GM12878 (cell line): ENCODE data around the gene MYO1E. TPM values are rescaled to one million over a fixed set of nuclear protein-coding genes. Genes with fewer than 3 reads are reported as not detected.

Experiments used
- ATAC-seq: fragments of 200-7000 bp; cut with Tn5 transposase; 3 replicates; pipeline ENCODE4 v1.9.1; 2020; ENCODE audit warnings: mild to moderate bottlenecking, moderate library complexity
- BruUV-seq: library from RNA; stranded (reverse); fragments of 400-500 nt; replicated peaks from 2 replicates; lab custom pipeline; 2021; lab: Mats Ljungman, UMichigan
- CTCF ChIA-PET: fragments of 300-600 bp; sonication (Branson Sonifier 250); formaldehyde crosslinking; extraction: SDS; loops from one replicate; lab custom pipeline; 2021; ENCODE audit warnings: inconsistent platforms; lab: Yijun Ruan, JAX
- POLR2A ChIA-PET: fragments of 350-600 bp; formaldehyde crosslinking; extraction: SDS; loops from one replicate; lab custom pipeline; 2021; ENCODE audit warnings: inconsistent platforms; lab: Charles Lee
- RAD21 ChIA-PET: fragments of 300-600 bp; sonication (Branson Sonifier 250); formaldehyde crosslinking; loops from one replicate; lab custom pipeline; 2023; ENCODE audit warnings: antibody characterized with exemption; ENCODE audit not compliant: unreplicated experiment; lab: Charles Lee
- SMC1A ChIA-PET: fragments of 300-600 bp; sonication (Branson Sonifier 250); formaldehyde crosslinking; loops from one replicate; lab custom pipeline; 2023; ENCODE audit not compliant: unreplicated experiment, uncharacterized antibody; lab: Charles Lee
- DNase-seq: peaks from one replicate; pipeline ENCODE4 v3.0.0-alpha.2; 2011; ENCODE audit warnings: low read depth, low spot score
- FAIRE-seq: peaks from 3 replicates; lab custom pipeline; 2011; peaks lifted over from hg19 to GRCh38; lab: Jason Lieb, UNC
- H2AFZ ChIP-seq: 2 replicates; pipeline ENCODE4 v1.6.0; 2011; ENCODE audit warnings: low read depth, low read length, control low read depth; ENCODE audit not compliant: control insufficient read depth
- H3K27ac ChIP-seq: 2 replicates; pipeline ENCODE4 v1.5.1; 2011; ENCODE audit warnings: control low read depth; ENCODE audit not compliant: control insufficient read depth, insufficient read depth
- H3K27me3 ChIP-seq, 2 experiments: replicated peaks in 1 of 2; 2 replicates each; pipeline versions ENCODE4 v1.6.0 to v1.6.1; 2011; ENCODE audit warnings: low read length in 1 of 2; ENCODE audit not compliant: control insufficient read depth in 2 of 2, insufficient read depth in 2 of 2
- H3K36me3 ChIP-seq, 2 experiments: 2 replicates each; pipeline ENCODE4 v1.5.1; 2011; ENCODE audit warnings: low read length in 1 of 2; ENCODE audit not compliant: control insufficient read depth in 2 of 2, insufficient read depth in 2 of 2
- H3K4me1 ChIP-seq: 2 replicates; pipeline ENCODE4 v1.6.1; 2011; ENCODE audit warnings: mild to moderate bottlenecking, low read length, moderate library complexity, mixed read lengths; ENCODE audit not compliant: control insufficient read depth, insufficient read depth
- H3K4me2 ChIP-seq: 2 replicates; pipeline ENCODE4 v1.6.0; 2011; ENCODE audit warnings: control low read depth; ENCODE audit not compliant: control insufficient read depth, insufficient read depth
- H3K4me3 ChIP-seq: fragments of 200-600 bp; sonication (generic); 2 replicates; pipeline ENCODE4 v1.5.1; 2016
- H3K79me2 ChIP-seq: 2 replicates; pipeline ENCODE4 v1.6.0; 2011; ENCODE audit warnings: low read length; ENCODE audit not compliant: control insufficient read depth, insufficient read depth
- H3K9ac ChIP-seq: 2 replicates; pipeline ENCODE4 v1.8.0; 2011; ENCODE audit warnings: low read length, control low read depth, mixed read lengths; ENCODE audit not compliant: control insufficient read depth, insufficient read depth
- H3K9me3 ChIP-seq: replicated peaks from 3 replicates; pipeline ENCODE4 v1.5.1; 2011; ENCODE audit warnings: mild to moderate bottlenecking, low read length; ENCODE audit not compliant: control insufficient read depth, insufficient read depth
- H4K20me1 ChIP-seq: 2 replicates; pipeline ENCODE4 v1.6.0; 2011; ENCODE audit not compliant: control insufficient read depth, insufficient read depth
- BCL3 ChIP-seq: IDR thresholded peaks from 2 replicates; pipeline ENCODE4 v1.6.1; 2011; ENCODE audit warnings: borderline replicate concordance, low read depth, mild to moderate bottlenecking, moderate library complexity, low read length; ENCODE audit not compliant: insufficient read depth, poor library complexity, severe bottlenecking
- CHD1 ChIP-seq: IDR thresholded peaks from 2 replicates; pipeline ENCODE4 v1.6.1; 2012; ENCODE audit warnings: low read depth, low read length, improper control_type of control experiment
- CTCF ChIP-seq, 3 experiments: IDR thresholded peaks in 2 of 3; conservative IDR thresholded peaks in 1 of 3; 2 replicates each; pipeline ENCODE4 v1.5.1; 2011; ENCODE audit warnings: low read depth in 3 of 3, low read length in 3 of 3, mild to moderate bottlenecking in 3 of 3, control low read depth in 2 of 3, moderate library complexity in 2 of 3, inconsistent platforms in 1 of 3, mixed read lengths in 1 of 3; ENCODE audit not compliant: control insufficient read depth in 2 of 3, insufficient read depth in 1 of 3; ENCODE audit errors: extremely low read depth in 1 of 3
- FOXK2 ChIP-seq: fragments of 450-650 bp; IDR thresholded peaks from 2 replicates; pipeline ENCODE4 v1.6.1; 2017; ENCODE audit warnings: mild to moderate bottlenecking, moderate library complexity
- NR2C1 ChIP-seq: fragments of 450-650 bp; IDR thresholded peaks from 2 replicates; pipeline ENCODE4 v1.6.1; 2017; ENCODE audit warnings: antibody characterized with exemption, mild to moderate bottlenecking, moderate library complexity
- PAX5 ChIP-seq: IDR thresholded peaks from 2 replicates; pipeline ENCODE4 v1.6.1; 2011; ENCODE audit warnings: low read depth, low read length, borderline replicate concordance
- PAX8 ChIP-seq: fragments of 450-650 bp; IDR thresholded peaks from 2 replicates; pipeline ENCODE4 v1.6.1; 2017; ENCODE audit warnings: mild to moderate bottlenecking, moderate library complexity
- PBX3 ChIP-seq: IDR thresholded peaks from 2 replicates; pipeline ENCODE4 v1.6.1; 2011; ENCODE audit warnings: mild to moderate bottlenecking, low read depth, low read length, moderate library complexity; ENCODE audit not compliant: insufficient replicate concordance
- RBBP5 ChIP-seq: fragments of 200-600 bp; sonication (generic); conservative IDR thresholded peaks from 2 replicates; pipeline ENCODE4 v1.6.1; 2016
- SKIL ChIP-seq: fragments of 450-650 bp; IDR thresholded peaks from 2 replicates; pipeline ENCODE4 v1.6.1; 2017; ENCODE audit warnings: mild to moderate bottlenecking, low read depth, inconsistent platforms; ENCODE audit not compliant: poor library complexity, severe bottlenecking
- STAT1 ChIP-seq: fragments of 450-650 bp; conservative IDR thresholded peaks from 2 replicates; pipeline ENCODE4 v1.6.1; 2014; ENCODE audit warnings: antibody characterized with exemption, mild to moderate bottlenecking
- TCF3 ChIP-seq: IDR thresholded peaks from 2 replicates; pipeline ENCODE4 v1.6.1; 2012; ENCODE audit warnings: low read depth, mild to moderate bottlenecking, low read length, borderline replicate concordance; ENCODE audit not compliant: insufficient read depth
- ZBTB40 ChIP-seq: fragments of 450-650 bp; IDR thresholded peaks from 2 replicates; pipeline ENCODE4 v1.6.1; 2016; ENCODE audit warnings: mild to moderate bottlenecking, moderate library complexity, borderline replicate concordance
- WGBS: methylation state at CpG from one replicate; pipeline ENCODE4 v1.1.6; 2016; ENCODE audit warnings: low lambda C conversion rate; ENCODE audit not compliant: insufficient replicate concordance, insufficient coverage; ENCODE audit errors: missing lambda C conversion rate; 5-methylcytosine and 5-hydroxymethylcytosine counted together
- in situ Hi-C: fragments of 300-500 bp; cut with MboI; formaldehyde crosslinking; loops from 9 replicates; pipeline ENCODE4 v1.14.3; 2018; ENCODE audit warnings: mixed read lengths
- intact Hi-C: fragments of 100-400 bp; cut with micrococcal nuclease; formaldehyde crosslinking; loops from one replicate; pipeline ENCODE4 v1.14.2; 2022; ENCODE audit not compliant: unreplicated experiment
- polyA plus RNA-seq, 11 experiments: library from polyadenylated mRNA; depleted of rRNA in 4 of 11; unstranded in 6 of 11; stranded (reverse) in 5 of 11; fragments of >200 nt; fragmentation: Nextera tagmentation in 4 of 11; fragmentation: Illumina TruSeq in 1 of 11; extraction: Ambion mirVana in 4 of 11; extraction: Trizol in 1 of 11; gene quantifications; 1 replicate in 1 of 11; 2 replicates in 10 of 11; pipeline versions ENCODE4 v1.2.1 to v1.2.3, GENCODE V29; 2011 to 2016; ENCODE audit warnings: inconsistent platforms in 2 of 11, missing spikeins in 2 of 11, low read depth in 1 of 11
- total RNA-seq, 4 experiments: library from RNA; depleted of rRNA in 3 of 4; stranded (reverse); fragments of >200 nt in 3 of 4; fragmentation: Illumina TruSeq in 1 of 4; extraction: Trizol in 1 of 4; gene quantifications; 2 replicates each; pipeline versions ENCODE4 v1.2.1 to v1.2.3, GENCODE V29; 2013 to 2021

The MYO1E gene
- total and polyA plus RNA-seq, 10 of the 15 experiments (the other 5 are each of a cell fraction or from before 2014, with no cell fraction given) = 10.3 to 266 (median 64.9) TPM

GRCh38 chr15:59115047-59115446, 257.6 kb downstream of the MYO1E start:
- RAD21 ChIA-PET = no interaction called here
- H4K20me1 ChIP-seq = no peaks in the 10 kb centered on the region
- H3K9me3 ChIP-seq = no peaks in the 10 kb centered on the region
- FAIRE-seq (no peak), ATAC-seq (no peak), DNase-seq (no peak)
- SMC1A ChIA-PET = interaction anchor here (3.3 kb wide), 1 partner anchor 8 kb away, joined by 11 read pairs; no protein-coding TSS in a partner anchor
- H3K27me3 ChIP-seq = no peaks in the 10 kb centered on the region
- in situ Hi-C loops = no loop called here
- 100% methylated on average over 2 of the region's 2 CpGs for WGBS
- CTCF ChIA-PET = no interaction called here
- H3K9ac ChIP-seq = no peak overlapping the region
- H3K4me3 ChIP-seq = no peak overlapping the region
- no peak overlapping the region for H3K27ac ChIP-seq
- H3K79me2 ChIP-seq = no peaks in the 10 kb centered on the region; the same call in none of the 2 replicates
- H2AFZ ChIP-seq = no peak overlapping the region
- intact Hi-C loops = no loop called here
- BruUV-seq = no TSS peak
- H3K4me2 ChIP-seq = no peak overlapping the region
- POLR2A ChIA-PET = no interaction called here
- peaks cover 19 to 46% of the 10 kb centered on the region in 2 experiments for H3K36me3 ChIP-seq
- no peaks in the 10 kb centered on the region for H3K4me1 ChIP-seq
- TF ChIP-seq BCL3 (no peak), CTCF (IDR thresholded peaks at IDR 0.05 in 2 of 3, conservative IDR thresholded peaks at IDR 0.05 in 1 of 3; ENCODE audit: control insufficient read depth in 2 of 3, extremely low read depth in 1 of 3, insufficient read depth in 1 of 3, low read depth in 3 of 3, low read length in 3 of 3) (no peak), TCF3 (no peak), NR2C1 (no peak), SKIL (no peak), PBX3 (no peak), PAX5 (no peak), STAT1 (no peak), PAX8 (no peak), ZBTB40 (no peak), FOXK2 (no peak), RBBP5 (no peak), CHD1 (no peak)
